HepG2 (cell line): ENCODE data around the gene PTCRA. TPM values are rescaled to one million over a fixed set of nuclear protein-coding genes. Genes with fewer than 3 reads are reported as not detected.
A peak's percentile ranks its signal among the peaks of the same experiment; 100 is the strongest.
"Not testable (repeated sequence)": the region's sequence is repeated elsewhere in the genome, so short reads cannot be mapped to it uniquely, and the experiment has no call there.

ENCODE experiments used
- ATAC-seq: fragments of 200-7000 bp; cut with Tn5 transposase; 3 replicates; pipeline ENCODE4 v1.9.1; 2020; ENCODE audit warnings: mild to moderate bottlenecking, moderate library complexity
- BruUV-seq: library from RNA; stranded (reverse); fragments of 400-500 nt; replicated peaks from 2 replicates; lab custom pipeline; 2021; lab: Mats Ljungman, UMichigan
- CTCF ChIA-PET: fragments of 300-600 bp; formaldehyde crosslinking; extraction: SDS; loops from one replicate; lab custom pipeline; 2021; ENCODE audit warnings: low total read pairs, inconsistent platforms, low intra/inter-chr PET ratio; lab: Yijun Ruan, JAX
- POLR2A ChIA-PET: fragments of 350-600 bp; sonication (Branson Sonifier 250); formaldehyde crosslinking; loops from one replicate; lab custom pipeline; 2020; ENCODE audit warnings: antibody characterized with exemption, inconsistent platforms; lab: Yijun Ruan, JAX
- DNase-seq: peaks from one replicate; pipeline ENCODE4 v3.0.0-alpha.2; 2015; ENCODE audit warnings: low spot score
- FAIRE-seq: peaks from 3 replicates; lab custom pipeline; 2011; peaks lifted over from hg19 to GRCh38; lab: Jason Lieb, UNC
- H2AFZ ChIP-seq: one replicate; pipeline ENCODE4 v1.6.1; 2011; ENCODE audit warnings: low read length, inconsistent platforms
- H3K27ac ChIP-seq: fragments of 300-600 bp; 3 replicates; pipeline ENCODE4 v1.8.0; 2011; ENCODE audit warnings: mixed run types, mild to moderate bottlenecking, mixed read lengths, low read length, inconsistent platforms; ENCODE audit not compliant: insufficient read depth; ENCODE audit errors: extremely low read length
- H3K27me3 ChIP-seq, 2 experiments: fragments of 200-600 bp in 1 of 2; 2 replicates in 1 of 2; 3 replicates in 1 of 2; pipeline versions ENCODE4 v1.6.0 to v1.8.0; 2011; ENCODE audit warnings: low read length in 2 of 2, mild to moderate bottlenecking in 2 of 2, moderate library complexity in 2 of 2, inconsistent platforms in 1 of 2; ENCODE audit not compliant: insufficient read depth in 2 of 2, control insufficient read depth in 1 of 2
- H3K36me3 ChIP-seq, 2 experiments: fragments of 200-600 bp in 1 of 2; replicated peaks in 1 of 2; 2 replicates in 1 of 2; 3 replicates in 1 of 2; pipeline versions ENCODE4 v1.5.1 to v1.8.0; 2011; ENCODE audit warnings: low read length in 2 of 2, inconsistent platforms in 1 of 2; ENCODE audit not compliant: insufficient read depth in 2 of 2, control insufficient read depth in 1 of 2
- H3K4me1 ChIP-seq: 2 replicates; pipeline ENCODE4 v1.5.1; 2012; ENCODE audit warnings: low read length, inconsistent platforms; ENCODE audit not compliant: insufficient read depth
- H3K4me2 ChIP-seq: 2 replicates; pipeline ENCODE4 v1.6.0; 2011; ENCODE audit warnings: low read depth, low read length, inconsistent platforms
- H3K4me3 ChIP-seq, 3 experiments: fragments of 200-600 bp in 1 of 3; sonication (generic), shearing (Covaris generic) in 1 of 3; replicated peaks in 1 of 3; 2 replicates each; pipeline ENCODE4 v1.5.1; 2011 to 2016; ENCODE audit warnings: low read length in 3 of 3, inconsistent platforms in 2 of 3, low read depth in 2 of 3, mild to moderate bottlenecking in 2 of 3, control low read depth in 1 of 3, mixed read lengths in 1 of 3; ENCODE audit not compliant: insufficient read depth in 1 of 3
- H3K79me2 ChIP-seq: one replicate; pipeline ENCODE4 v1.6.1; 2011; ENCODE audit warnings: low read length, inconsistent platforms; ENCODE audit not compliant: insufficient read depth
- H3K9ac ChIP-seq: 2 replicates; pipeline ENCODE4 v1.6.0; 2011; ENCODE audit warnings: mild to moderate bottlenecking, low read depth, low read length, inconsistent platforms; ENCODE audit not compliant: insufficient read depth
- H3K9me3 ChIP-seq: 2 replicates; pipeline ENCODE4 v1.5.1; 2012; ENCODE audit warnings: mild to moderate bottlenecking, low read length
- H4K20me1 ChIP-seq: 2 replicates; pipeline ENCODE4 v1.6.0; 2011; ENCODE audit warnings: inconsistent platforms, mild to moderate bottlenecking, low read length, moderate library complexity; ENCODE audit not compliant: insufficient read depth
- CBFB ChIP-seq: sonication (generic); formaldehyde crosslinking; IDR thresholded peaks from 2 replicates; pipeline ENCODE4 v1.4.0; 2020; ENCODE audit warnings: missing genetic modification reagents
- ESRRA ChIP-seq: sonication (generic); formaldehyde crosslinking; IDR thresholded peaks from 2 replicates; pipeline ENCODE4 v1.5.1; 2020; ENCODE audit warnings: mild to moderate bottlenecking, low read depth, missing genetic modification reagents
- GABPB1 ChIP-seq: IDR thresholded peaks from 2 replicates; pipeline ENCODE4 v1.6.1; 2016; ENCODE audit warnings: mild to moderate bottlenecking, missing genetic modification reagents, moderate library complexity, missing compliant biosample characterization
- HMG20A ChIP-seq: IDR thresholded peaks from 2 replicates; pipeline ENCODE4 v1.6.1; 2016; ENCODE audit warnings: borderline replicate concordance
- IRF2 ChIP-seq: IDR thresholded peaks from 2 replicates; pipeline ENCODE4 v1.6.1; 2018; ENCODE audit warnings: missing genetic modification reagents, missing compliant biosample characterization
- IRX3 ChIP-seq: sonication (generic); formaldehyde crosslinking; IDR thresholded peaks from 2 replicates; pipeline ENCODE4 v1.8.1; 2023; ENCODE audit warnings: mild to moderate bottlenecking, low read depth, missing genetic modification reagents, borderline replicate concordance
- MED1 ChIP-seq: sonication (generic); formaldehyde crosslinking; IDR thresholded peaks from 2 replicates; pipeline ENCODE4 v1.4.0; 2020; ENCODE audit warnings: missing genetic modification reagents
- PITX1 ChIP-seq: sonication (generic); formaldehyde crosslinking; IDR thresholded peaks from 2 replicates; pipeline ENCODE4 v1.5.1; 2020; ENCODE audit warnings: mild to moderate bottlenecking, missing genetic modification reagents
- POGK ChIP-seq: sonication (generic); formaldehyde crosslinking; conservative IDR thresholded peaks from 2 replicates; pipeline ENCODE4 v1.8.0; 2022; ENCODE audit warnings: mild to moderate bottlenecking, moderate library complexity, missing genetic modification reagents
- YEATS2 ChIP-seq: sonication (generic); formaldehyde crosslinking; IDR thresholded peaks from 2 replicates; pipeline ENCODE4 v1.4.0; 2020; ENCODE audit warnings: missing genetic modification reagents, borderline replicate concordance
- ZBTB34 ChIP-seq: sonication (generic); formaldehyde crosslinking; IDR thresholded peaks from 2 replicates; pipeline ENCODE4 v1.8.0; 2022; ENCODE audit warnings: mild to moderate bottlenecking, missing genetic modification reagents
- ZNF121 ChIP-seq: sonication (generic); formaldehyde crosslinking; IDR thresholded peaks from 2 replicates; pipeline ENCODE4 v1.5.0; 2020; ENCODE audit warnings: mild to moderate bottlenecking, missing genetic modification reagents
- ZNF256 ChIP-seq: sonication (generic); formaldehyde crosslinking; conservative IDR thresholded peaks from 2 replicates; pipeline ENCODE4 v1.4.0; 2020; ENCODE audit warnings: missing genetic modification reagents
- ZNF30 ChIP-seq: sonication (generic); formaldehyde crosslinking; IDR thresholded peaks from 2 replicates; pipeline ENCODE4 v1.5.0; 2020; ENCODE audit warnings: mild to moderate bottlenecking, missing genetic modification reagents
- ZNF800 ChIP-seq: sonication (generic); formaldehyde crosslinking; IDR thresholded peaks from 2 replicates; pipeline ENCODE4 v1.4.0; 2020; ENCODE audit warnings: missing genetic modification reagents
- WGBS: methylation state at CpG from one replicate; pipeline ENCODE4 v1.1.6; 2017; ENCODE audit warnings: low lambda C conversion rate; 5-methylcytosine and 5-hydroxymethylcytosine counted together
- in situ Hi-C: cut with HindIII; loops from 2 replicates; pipeline ENCODE4 v1.10.0; 2017; ENCODE audit warnings: low pct_unique_long_range_greater_than_20kb; ENCODE audit not compliant: extremely low pct_ligation_motif_present
- intact Hi-C: fragments of 100-400 bp; cut with micrococcal nuclease; formaldehyde crosslinking; loops from one replicate; pipeline ENCODE4 v1.10.0; 2022; ENCODE audit not compliant: unreplicated experiment
- polyA plus RNA-seq, 8 experiments: library from polyadenylated mRNA; depleted of rRNA in 3 of 8; stranded (reverse) in 7 of 8; unstranded in 1 of 8; fragments of >200 nt; fragmentation: Illumina TruSeq in 4 of 8; extraction: Trizol in 4 of 8; gene quantifications; 2 replicates each; pipeline versions ENCODE4 v1.2.1 to v1.2.3, GENCODE V29; 2011 to 2016; ENCODE audit warnings: low read depth in 4 of 8, missing spikeins in 1 of 8, mixed read lengths in 1 of 8; ENCODE audit not compliant: insufficient read depth in 1 of 8
- total RNA-seq, 5 experiments: library from RNA; depleted of rRNA; stranded (reverse); fragments of >200 nt; fragmentation: Illumina TruSeq; extraction: Trizol; gene quantifications; 2 replicates each; pipeline ENCODE4 v1.2.3, GENCODE V29; 2016; ENCODE audit warnings: low read depth in 1 of 5

The PTCRA gene
- total and polyA plus RNA-seq, 2 of the 13 experiments (the other 11 are each of a cell fraction or from before 2014, with no cell fraction given) = not detected

- TF ChIP-seq ZNF121 (CRISPR knock-in tag) = peak; percentile 75
- peak; percentile 29; the same call in 1 of the 2 replicates for TF ChIP-seq IRF2 (CRISPR knock-in tag)
- TF ChIP-seq ZBTB34 (CRISPR knock-in tag) = 0 out of 2 replicates have a peak, but pooled peaks have one; percentile 29
- no peak for TF ChIP-seq POGK
- 0 out of 2 replicates have a peak, but pooled peaks have one; percentile 16 for TF ChIP-seq ZNF256 (CRISPR knock-in tag)
- TF ChIP-seq ZNF30 (CRISPR knock-in tag) = 0 out of 2 replicates have a peak, but pooled peaks have one; percentile 69
- no peak for TF ChIP-seq ESRRA (CRISPR knock-in tag)
Measured at GRCh38 chr6:42891199-42891722, 24.6 kb upstream of the PTCRA start (continued).

GRCh38 chr6:42894041-42894828 is 21.6 kb upstream of the PTCRA start:
- peaks cover 44% of the 10 kb centered on the region for H3K4me1 ChIP-seq
- POLR2A ChIA-PET = interaction anchor here (2.7 to 7.3 kb wide), 2 partner anchors 14 to 15 kb away, joined by 10 to 147 read pairs; partner anchors contain the start of gene RPL7L1
- H3K79me2 ChIP-seq, CTCF ChIA-PET, H4K20me1 ChIP-seq, ATAC-seq, H3K9me3 ChIP-seq, in situ Hi-C loops, H3K27me3 ChIP-seq, BruUV-seq, DNase-seq, H3K36me3 ChIP-seq: not testable (repeated sequence)
- H3K9ac ChIP-seq = peak overlapping the region; percentile 59
- WGBS = 10% methylated on average over 17 of the region's 19 CpGs
- peak overlapping the region; percentile 10 for H3K27ac ChIP-seq
- H3K4me3 ChIP-seq = peak overlapping the region; percentile 41 to 62 (median 52); a peak in 5 of 6 replicates
- peak overlapping the region; percentile 90 for H3K4me2 ChIP-seq
- H2AFZ ChIP-seq = peak overlapping the region; percentile 83
- intact Hi-C loops = loop anchor here (5.0 kb wide), 1 partner anchor 167 kb away; no protein-coding TSS in a partner anchor
- FAIRE-seq = peak; percentile 32
- TF ChIP-seq IRX3 = peak; percentile 61; the same call in 1 of the 2 replicates
- TF ChIP-seq PITX1 (CRISPR knock-in tag) = peak; percentile 64; the same call in 1 of the 2 replicates
- peak; percentile 48; the same call in 1 of the 2 replicates for TF ChIP-seq YEATS2
- 0 out of 2 replicates have a peak, but pooled peaks have one; percentile 39 for TF ChIP-seq CBFB (CRISPR knock-in tag)
- TF ChIP-seq MED1 (CRISPR knock-in tag) = 0 out of 2 replicates have a peak, but pooled peaks have one; percentile 29
- peak; percentile 14; the same call in 1 of the 2 replicates for TF ChIP-seq GABPB1
- TF ChIP-seq HMG20A (CRISPR knock-in tag) = peak; percentile 9; the same call in 1 of the 2 replicates
- TF ChIP-seq ZNF800 (CRISPR knock-in tag) = peak; percentile 45; the same call in 1 of the 2 replicates
